H9 (cell line): ENCODE results near the gene CHSY1. TPM values are rescaled to one million over a fixed set of nuclear protein-coding genes. Genes with fewer than 3 reads are reported as not detected.

Source experiments
- DNase-seq: peaks from one replicate; pipeline ENCODE4 v3.0.0-alpha.2; 2017
- H2AFZ ChIP-seq: one replicate; pipeline ENCODE4 v1.6.1; 2013; ENCODE audit warnings: mild to moderate bottlenecking, low read length, control low read depth, moderate library complexity
- H2AK5ac ChIP-seq: 2 replicates; pipeline ENCODE4 v1.6.1; 2013; ENCODE audit warnings: low read length, control low read depth, mixed read lengths; ENCODE audit not compliant: insufficient read length
- H2BK120ac ChIP-seq: one replicate; pipeline ENCODE4 v1.6.1; 2013; ENCODE audit warnings: low read depth, mild to moderate bottlenecking, low read length, control low read depth, inconsistent platforms; ENCODE audit not compliant: poor library complexity, severe bottlenecking
- H2BK12ac ChIP-seq: 2 replicates; pipeline ENCODE4 v1.6.1; 2013; ENCODE audit warnings: low read length, control low read depth, mixed read lengths, low read depth; ENCODE audit not compliant: insufficient read length
- H2BK15ac ChIP-seq: 2 replicates; pipeline ENCODE4 v1.6.1; 2013; ENCODE audit warnings: low read depth, low read length, control low read depth
- H2BK20ac ChIP-seq: one replicate; pipeline ENCODE4 v1.6.1; 2013; ENCODE audit warnings: low read depth, mild to moderate bottlenecking, low read length, control low read depth, inconsistent platforms; ENCODE audit not compliant: poor library complexity, severe bottlenecking
- H2BK5ac ChIP-seq: 2 replicates; pipeline ENCODE4 v1.6.1; 2013; ENCODE audit warnings: low read length, control low read depth, mixed read lengths; ENCODE audit not compliant: insufficient read length
- H3K14ac ChIP-seq: 2 replicates; pipeline ENCODE4 v1.6.1; 2013; ENCODE audit warnings: low read length, control low read depth; ENCODE audit not compliant: insufficient read depth
- H3K18ac ChIP-seq: 2 replicates; pipeline ENCODE4 v1.6.1; 2013; ENCODE audit warnings: low read depth, mild to moderate bottlenecking, mixed read lengths, low read length, control low read depth; ENCODE audit not compliant: insufficient read length
- H3K23ac ChIP-seq: 2 replicates; pipeline ENCODE4 v1.6.1; 2013; ENCODE audit warnings: low read length, control low read depth, mixed read lengths, low read depth; ENCODE audit not compliant: insufficient read length
- H3K23me2 ChIP-seq: 2 replicates; pipeline ENCODE4 v1.6.1; 2013; ENCODE audit warnings: low read depth, mild to moderate bottlenecking, mixed read lengths, low read length, control low read depth; ENCODE audit not compliant: insufficient read length, poor library complexity, severe bottlenecking
- H3K27ac ChIP-seq: 2 replicates; pipeline ENCODE4 v1.5.1; 2013; ENCODE audit warnings: low read length, control low read depth, mixed read lengths, low read depth; ENCODE audit not compliant: insufficient read length
- H3K27me3 ChIP-seq: 2 replicates; pipeline ENCODE4 v1.6.1; 2013; ENCODE audit warnings: low read length, control low read depth, inconsistent platforms; ENCODE audit not compliant: insufficient read depth
- H3K4ac ChIP-seq: 2 replicates; pipeline ENCODE4 v1.6.1; 2013; ENCODE audit warnings: low read depth, mild to moderate bottlenecking, control low read depth, inconsistent platforms, low read length, moderate library complexity
- H3K4me1 ChIP-seq: 2 replicates; pipeline ENCODE4 v1.6.1; 2013; ENCODE audit warnings: low read length, control low read depth, inconsistent platforms; ENCODE audit not compliant: insufficient read depth
- H3K4me2 ChIP-seq: 2 replicates; pipeline ENCODE4 v1.6.1; 2013; ENCODE audit warnings: low read length, control low read depth, mixed read lengths; ENCODE audit not compliant: insufficient read length, insufficient read depth
- H3K56ac ChIP-seq: 2 replicates; pipeline ENCODE4 v1.6.1; 2013; ENCODE audit warnings: low read depth, mild to moderate bottlenecking, mixed read lengths, low read length, control low read depth; ENCODE audit not compliant: insufficient read length
- H3K79me1 ChIP-seq: 2 replicates; pipeline ENCODE4 v1.6.1; 2013; ENCODE audit warnings: low read depth, mild to moderate bottlenecking, moderate library complexity, low read length, control low read depth, inconsistent platforms; ENCODE audit not compliant: insufficient read depth, poor library complexity, severe bottlenecking
- H3K79me2 ChIP-seq: 2 replicates; pipeline ENCODE4 v1.6.1; 2013; ENCODE audit warnings: low read length, control low read depth, inconsistent platforms; ENCODE audit not compliant: insufficient read depth
- H3K9ac ChIP-seq: 2 replicates; pipeline ENCODE4 v1.6.1; 2013; ENCODE audit warnings: low read length, control low read depth, mixed read lengths; ENCODE audit not compliant: insufficient read length; ENCODE audit errors: extremely low read depth
- H3K9me3 ChIP-seq: one replicate; pipeline ENCODE4 v1.6.1; 2013; ENCODE audit warnings: low read depth, low read length, inconsistent platforms; ENCODE audit not compliant: control insufficient read depth
- H3T11ph ChIP-seq: one replicate; pipeline ENCODE4 v1.6.1; 2013; ENCODE audit warnings: mild to moderate bottlenecking, low read length, control low read depth, inconsistent platforms
- H4K20me1 ChIP-seq: one replicate; pipeline ENCODE4 v1.6.1; 2013; ENCODE audit not compliant: control insufficient read depth, insufficient read length, insufficient read depth
- H4K5ac ChIP-seq: 2 replicates; pipeline ENCODE4 v1.6.1; 2013; ENCODE audit warnings: low read depth, mild to moderate bottlenecking, mixed read lengths, low read length, control low read depth; ENCODE audit not compliant: insufficient read length
- H4K8ac ChIP-seq: replicated peaks from 2 replicates; pipeline ENCODE4 v1.6.1; 2013; ENCODE audit warnings: low read length, control low read depth, mixed read lengths, low read depth; ENCODE audit not compliant: insufficient read length
- H4K91ac ChIP-seq: 2 replicates; pipeline ENCODE4 v1.6.1; 2013; ENCODE audit warnings: low read depth, mild to moderate bottlenecking, moderate library complexity, mixed read lengths, low read length, control low read depth; ENCODE audit not compliant: insufficient read length
- H3K27ac Mint-ChIP-seq, 3 experiments: 2 replicates in 2 of 3; 3 replicates in 1 of 3; pipeline ENCODE4 v1.8.0; 2020 to 2021; ENCODE audit warnings: mixed read lengths in 3 of 3, mild to moderate bottlenecking in 1 of 3, moderate library complexity in 1 of 3
- H3K27me3 Mint-ChIP-seq: 2 replicates; pipeline ENCODE4 v1.8.0; 2021; ENCODE audit warnings: low read depth, mild to moderate bottlenecking, moderate library complexity, mixed read lengths
- H3K36me3 Mint-ChIP-seq, 3 experiments: 2 replicates in 2 of 3; 3 replicates in 1 of 3; pipeline ENCODE4 v1.8.0; 2020 to 2021; ENCODE audit warnings: low read depth in 3 of 3, mixed read lengths in 3 of 3; ENCODE audit not compliant: insufficient read depth in 1 of 3
- H3K4me1 Mint-ChIP-seq, 2 experiments: 2 replicates each; pipeline ENCODE4 v1.8.0; 2020; ENCODE audit warnings: mixed read lengths in 2 of 2
- H3K4me3 Mint-ChIP-seq, 2 experiments: 2 replicates in 1 of 2; 3 replicates in 1 of 2; pipeline ENCODE4 v1.8.0; 2020 to 2021; ENCODE audit warnings: mild to moderate bottlenecking in 2 of 2, mixed read lengths in 2 of 2, moderate library complexity in 1 of 2
- H3K9me3 Mint-ChIP-seq, 2 experiments: 2 replicates in 1 of 2; 3 replicates in 1 of 2; pipeline ENCODE4 v1.8.0; 2020; ENCODE audit warnings: mild to moderate bottlenecking in 2 of 2, mixed read lengths in 2 of 2, moderate library complexity in 1 of 2
- WGBS: extraction: QIAGEN DNeasy Blood & Tissue Kit; methylation state at CpG from one replicate; pipeline ENCODE4 v1.1.7; 2013; ENCODE audit warnings: missing lambda C conversion rate, low lambda C conversion rate, mixed read lengths; ENCODE audit not compliant: insufficient read length; ENCODE audit errors: extremely low coverage; 5-methylcytosine and 5-hydroxymethylcytosine counted together
- total RNA-seq: library from RNA; stranded (reverse); gene quantifications from 2 replicates; pipeline ENCODE4 v1.2.1, GENCODE V29; 2021
- TF ChIP-seq, protein P1 (sequence below): fragments of 200-600 bp; sonication (generic); conservative IDR thresholded peaks from 3 replicates; pipeline ENCODE4 v1.8.0; 2021; ENCODE audit warnings: antibody characterized with exemption, mild to moderate bottlenecking

Gene CHSY1
- total RNA-seq, 1 experiment from 2014 or later = 68.3 TPM

DNA sequence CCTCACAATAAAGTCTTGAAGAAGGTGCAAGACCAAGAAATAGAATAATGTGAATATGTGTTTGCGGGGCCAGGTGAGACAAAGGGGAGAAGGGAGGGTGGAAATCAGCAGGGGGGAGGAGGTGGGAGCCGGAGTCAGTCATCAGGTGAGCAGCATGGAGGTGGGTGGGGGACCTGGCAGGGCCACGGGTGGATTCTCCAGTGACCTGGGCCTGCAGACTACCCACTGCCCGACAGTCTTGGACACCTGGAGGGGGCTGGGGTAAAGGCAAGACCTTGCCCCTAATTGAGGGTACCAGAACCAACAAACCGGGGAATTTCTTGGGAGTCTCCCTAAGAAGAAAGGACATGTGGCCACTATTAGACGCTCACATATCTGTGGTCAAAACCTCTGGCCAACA lies 95.8 kb downstream of the CHSY1 start:
- Histone ChIP-seq H3K79me2 (no peaks in the 10 kb centered on the region), H3K4ac (no peak overlapping the region), H2BK20ac (no peak overlapping the region), H3T11ph (no peak overlapping the region), H4K5ac (no peak overlapping the region), H3K9me3 (no peaks in the 10 kb centered on the region), H3K23ac (no peak overlapping the region), H4K20me1 (no peaks in the 10 kb centered on the region), H4K91ac (no peak overlapping the region), H3K56ac (no peak overlapping the region), H3K4me1 (peaks cover 3% of the 10 kb centered on the region; the same call in 1 of the 2 replicates), H2BK120ac (no peak overlapping the region), H3K18ac (no peak overlapping the region), H3K27ac (no peak overlapping the region), H3K4me2 (no peak overlapping the region), H2BK15ac (no peak overlapping the region), H3K14ac (no peak overlapping the region), H2BK12ac (no peak overlapping the region), H3K23me2 (no peaks in the 10 kb centered on the region), H4K8ac (no peak overlapping the region), H3K79me1 (no peaks in the 10 kb centered on the region), H2BK5ac (no peak overlapping the region), H2AK5ac (no peak overlapping the region), H3K27me3 (no peaks in the 10 kb centered on the region), H3K9ac (no peak overlapping the region), H2AFZ (no peak overlapping the region)
- H3K27me3 Mint-ChIP-seq = peaks cover 2% of the 10 kb centered on the region; the same call in 1 of the 2 replicates
- H3K9me3 Mint-ChIP-seq = no peaks in the 10 kb centered on the region; a peak in 1 of 5 replicates
- no peak for DNase-seq
- H3K4me3 Mint-ChIP-seq = no peak overlapping the region
- no CpG with 5 or more reads among the region's 6 CpGs for WGBS
- TF ChIP-seq, protein P1, sequence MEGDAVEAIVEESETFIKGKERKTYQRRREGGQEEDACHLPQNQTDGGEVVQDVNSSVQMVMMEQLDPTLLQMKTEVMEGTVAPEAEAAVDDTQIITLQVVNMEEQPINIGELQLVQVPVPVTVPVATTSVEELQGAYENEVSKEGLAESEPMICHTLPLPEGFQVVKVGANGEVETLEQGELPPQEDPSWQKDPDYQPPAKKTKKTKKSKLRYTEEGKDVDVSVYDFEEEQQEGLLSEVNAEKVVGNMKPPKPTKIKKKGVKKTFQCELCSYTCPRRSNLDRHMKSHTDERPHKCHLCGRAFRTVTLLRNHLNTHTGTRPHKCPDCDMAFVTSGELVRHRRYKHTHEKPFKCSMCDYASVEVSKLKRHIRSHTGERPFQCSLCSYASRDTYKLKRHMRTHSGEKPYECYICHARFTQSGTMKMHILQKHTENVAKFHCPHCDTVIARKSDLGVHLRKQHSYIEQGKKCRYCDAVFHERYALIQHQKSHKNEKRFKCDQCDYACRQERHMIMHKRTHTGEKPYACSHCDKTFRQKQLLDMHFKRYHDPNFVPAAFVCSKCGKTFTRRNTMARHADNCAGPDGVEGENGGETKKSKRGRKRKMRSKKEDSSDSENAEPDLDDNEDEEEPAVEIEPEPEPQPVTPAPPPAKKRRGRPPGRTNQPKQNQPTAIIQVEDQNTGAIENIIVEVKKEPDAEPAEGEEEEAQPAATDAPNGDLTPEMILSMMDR = no peak
- H3K4me1 Mint-ChIP-seq = peaks cover 20 to 36% of the 10 kb centered on the region in 2 experiments
- H3K27ac Mint-ChIP-seq = peak overlapping the region in 1 of 3 experiments; percentile 10; a peak in 1 of 7 replicates
- no peaks in the 10 kb centered on the region; a peak in 1 of 7 replicates for H3K36me3 Mint-ChIP-seq
